ENCODE measurements around the gene RPLP2.

Gene RPLP2

GRCh38 chr11:797296-798092 is 12.3 kb upstream of the RPLP2 start (continued):
- TF ChIP-seq ZFP41 (tag by site-specific recombination; IDR thresholded peaks at IDR 0.05; ENCODE audit: borderline replicate concordance) (no peak), ZNF558 (tag by site-specific recombination; IDR thresholded peaks at IDR 0.05) (no peak), ZNF610 (tag by site-specific recombination; IDR thresholded peaks at IDR 0.05; ENCODE audit: borderline replicate concordance) (no peak), ZNF391 (tag by site-specific recombination; IDR thresholded peaks at IDR 0.05; ENCODE audit: borderline replicate concordance, low read depth) (no peak), KLF17 (tag by site-specific recombination; IDR thresholded peaks at IDR 0.05) (no peak), ZNF362 (tag by site-specific recombination; IDR thresholded peaks at IDR 0.05) (no peak), ZNF658 (tag by site-specific recombination; IDR thresholded peaks at IDR 0.05) (no peak), ZNF776 (tag by site-specific recombination; IDR thresholded peaks at IDR 0.05; ENCODE audit: borderline replicate concordance) (no peak), ZNF433 (tag by site-specific recombination; IDR thresholded peaks at IDR 0.05; ENCODE audit: low read depth) (no peak), ZNF626 (tag by site-specific recombination; IDR thresholded peaks at IDR 0.05) (no peak), ZNF394 (tag by site-specific recombination; IDR thresholded peaks at IDR 0.05; ENCODE audit: borderline replicate concordance) (0 out of 2 replicates have a peak, but pooled peaks have one; percentile 33), FEZF1 (tag by site-specific recombination; IDR thresholded peaks at IDR 0.05) (no peak), SCRT1 (tag by site-specific recombination; IDR thresholded peaks at IDR 0.05; ENCODE audit: borderline replicate concordance) (no peak), ZNF138 (tag by site-specific recombination; IDR thresholded peaks at IDR 0.05; ENCODE audit: borderline replicate concordance) (no peak), PRDM1 (tag by site-specific recombination; IDR thresholded peaks at IDR 0.05) (no peak), SP3 (tag by site-specific recombination; IDR thresholded peaks at IDR 0.05) (peak; percentile 58), ZNF664 (tag by site-specific recombination; IDR thresholded peaks at IDR 0.05) (no peak), ZNF544 (tag by site-specific recombination; IDR thresholded peaks at IDR 0.05) (no peak), WT1 (tag by site-specific recombination; IDR thresholded peaks at IDR 0.05) (no peak), ZNF645 (tag by site-specific recombination; IDR thresholded peaks at IDR 0.05) (no peak), ATF2 (tag by site-specific recombination; IDR thresholded peaks at IDR 0.05; ENCODE audit: low read depth) (no peak; the same call in 1 of the 2 replicates), ZSCAN16 (tag by site-specific recombination; IDR thresholded peaks at IDR 0.05) (no peak), GFI1B (tag by site-specific recombination; IDR thresholded peaks at IDR 0.05) (no peak), SALL2 (tag by site-specific recombination; IDR thresholded peaks at IDR 0.05; ENCODE audit: borderline replicate concordance) (no peak), KLF8 (tag by site-specific recombination; IDR thresholded peaks at IDR 0.05) (peak; percentile 11; the same call in 1 of the 2 replicates), ZNF211 (tag by site-specific recombination; IDR thresholded peaks at IDR 0.05; ENCODE audit: low read depth) (no peak), PRDM6 (tag by site-specific recombination; IDR thresholded peaks at IDR 0.05) (no peak), HIC1 (tag by site-specific recombination; IDR thresholded peaks at IDR 0.05) (no peak)

Data from HEK293 (cell line).